GM19455 (cell line): Measurements from ENCODE around the gene DNM2.

Experiments used
- ATAC-seq: cut with Tn5 transposase; IDR thresholded peaks from one replicate; pipeline ENCODE4 v1.9.1; 2021; ENCODE audit not compliant: unreplicated experiment

DNM2 gene

GRCh38 chr19:10811391-10812111, 93.7 kb downstream of the DNM2 start:
- ATAC-seq = no peak

- ATAC-seq = no peak
These were observed 94.3 kb downstream of the DNM2 start for GRCh38 chr19:10812196-10812595.

- no peak for ATAC-seq
These were observed 95.1 kb downstream of the DNM2 start for GRCh38 chr19:10812902-10813404.

GRCh38 chr19:10815007-10815536, 97.2 kb downstream of the DNM2 start:
- no peak for ATAC-seq

- ATAC-seq = no peak
These were observed 98.2 kb downstream of the DNM2 start for GRCh38 chr19:10815969-10816644.

GRCh38 chr19:10816691-10817090, 98.8 kb downstream of the DNM2 start:
- no peak for ATAC-seq

- no peak for ATAC-seq
These were observed 99.6 kb downstream of the DNM2 start for GRCh38 chr19:10817291-10818038.

- no peak for ATAC-seq
These were observed 100.6 kb downstream of the DNM2 start for GRCh38 chr19:10818301-10819123.

GRCh38 chr19:10819124-10820060, 101.5 kb downstream of the DNM2 start:
- ATAC-seq = no peak

- no peak for ATAC-seq
These were observed 102.3 kb downstream of the DNM2 start for GRCh38 chr19:10820173-10820572.

- no peak for ATAC-seq
These were observed 105.8 kb downstream of the DNM2 start for GRCh38 chr19:10823690-10824089.

- ATAC-seq = no peak
These were observed 108.4 kb downstream of the DNM2 start for GRCh38 chr19:10826231-10826630.

- no peak for ATAC-seq
These were observed 109.0 kb downstream of the DNM2 start for GRCh38 chr19:10826846-10827245.

- no peak for ATAC-seq
These were observed 111.3 kb downstream of the DNM2 start for GRCh38 chr19:10828981-10829821.

- no peak for ATAC-seq
These were observed 112.1 kb downstream of the DNM2 start for GRCh38 chr19:10829967-10830366.

- no peak for ATAC-seq
These were observed 112.5 kb downstream of the DNM2 start for GRCh38 chr19:10830370-10830769.

- ATAC-seq = no peak
These were observed 113.3 kb downstream of the DNM2 start for GRCh38 chr19:10830931-10831779.
